Tibial nerve (tissue), 4 donors: ENCODE results near the gene KCNK10.

Experiments
- EP300 ChIP-seq, 2 donors: sonication (generic); formaldehyde crosslinking; IDR thresholded peaks; one replicate each; pipeline ENCODE4 v1.6.1; 2017; ENCODE audit warnings: antibody characterized with exemption in 2 of 2, mild to moderate bottlenecking in 1 of 2
- TF ChIP-seq, protein P1 (sequence below), 5 experiments: fragments of 200-600 bp in 3 of 5; fragments of 450-650 bp in 2 of 5; sonication (generic) in 3 of 5; IDR thresholded peaks; one replicate each; pipeline ENCODE4 v1.5.1; 2016 to 2019; ENCODE audit warnings: antibody characterized with exemption in 5 of 5, mild to moderate bottlenecking in 3 of 5, moderate library complexity in 2 of 5

DNA sequence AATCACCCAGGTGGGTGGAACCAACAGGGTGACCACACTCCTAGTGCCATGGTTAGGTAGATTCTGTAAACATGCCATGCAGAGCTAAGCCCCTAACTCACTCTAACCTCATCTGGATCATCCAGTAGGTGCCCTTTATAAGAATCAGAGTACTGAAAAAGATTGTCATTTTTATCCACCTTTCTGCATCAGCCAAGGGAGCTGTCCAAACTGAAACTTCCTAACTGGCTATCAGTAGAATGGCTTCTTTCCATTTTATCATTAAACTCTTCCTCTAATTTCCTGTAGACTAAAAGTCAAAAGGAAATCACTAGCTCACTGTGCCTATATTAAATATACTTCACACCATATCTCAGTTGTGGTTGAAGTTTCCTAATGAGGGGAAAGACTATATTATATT lies 6.5 kb downstream of the KCNK10 start:
- TF ChIP-seq, protein P1, sequence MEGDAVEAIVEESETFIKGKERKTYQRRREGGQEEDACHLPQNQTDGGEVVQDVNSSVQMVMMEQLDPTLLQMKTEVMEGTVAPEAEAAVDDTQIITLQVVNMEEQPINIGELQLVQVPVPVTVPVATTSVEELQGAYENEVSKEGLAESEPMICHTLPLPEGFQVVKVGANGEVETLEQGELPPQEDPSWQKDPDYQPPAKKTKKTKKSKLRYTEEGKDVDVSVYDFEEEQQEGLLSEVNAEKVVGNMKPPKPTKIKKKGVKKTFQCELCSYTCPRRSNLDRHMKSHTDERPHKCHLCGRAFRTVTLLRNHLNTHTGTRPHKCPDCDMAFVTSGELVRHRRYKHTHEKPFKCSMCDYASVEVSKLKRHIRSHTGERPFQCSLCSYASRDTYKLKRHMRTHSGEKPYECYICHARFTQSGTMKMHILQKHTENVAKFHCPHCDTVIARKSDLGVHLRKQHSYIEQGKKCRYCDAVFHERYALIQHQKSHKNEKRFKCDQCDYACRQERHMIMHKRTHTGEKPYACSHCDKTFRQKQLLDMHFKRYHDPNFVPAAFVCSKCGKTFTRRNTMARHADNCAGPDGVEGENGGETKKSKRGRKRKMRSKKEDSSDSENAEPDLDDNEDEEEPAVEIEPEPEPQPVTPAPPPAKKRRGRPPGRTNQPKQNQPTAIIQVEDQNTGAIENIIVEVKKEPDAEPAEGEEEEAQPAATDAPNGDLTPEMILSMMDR (IDR thresholded peaks at IDR 0.05): no peak
- TF ChIP-seq EP300 (IDR thresholded peaks at IDR 0.05): no peak
